CD4-positive, CD25-positive, alpha-beta regulatory T cell (primary cell): ENCODE measurements around the gene CSNK2B. TPM values are rescaled to one million over a fixed set of nuclear protein-coding genes. Genes with fewer than 3 reads are reported as not detected.
A peak's percentile ranks its signal among the peaks of the same experiment; 100 is the strongest.

ENCODE experiments used
- ATAC-seq, 2 donors: fragments of 150-1000 bp; cut with Tn5 transposase; one replicate each; pipeline ENCODE4 v1.10.0; 2021; ENCODE audit warnings: low read depth in 2 of 2, moderate number of reproducible peaks in 2 of 2, moderate library complexity in 1 of 2
- DNase-seq, 3 donors: peaks; one replicate each; pipeline versions ENCODE4 v3.0.0 to v3.0.0-alpha.2; 2012 to 2022; ENCODE audit warnings: mixed read lengths in 1 of 3
- H3K27ac ChIP-seq: one replicate; pipeline ENCODE4 v1.7.0; 2013; ENCODE audit warnings: mild to moderate bottlenecking, low read length; ENCODE audit not compliant: insufficient read depth, poor library complexity, severe bottlenecking
- H3K27me3 ChIP-seq: one replicate; pipeline ENCODE4 v1.7.0; 2013; ENCODE audit warnings: low read length; ENCODE audit not compliant: control insufficient read depth, insufficient read depth
- H3K36me3 ChIP-seq: one replicate; pipeline ENCODE4 v1.7.0; 2013; ENCODE audit warnings: mild to moderate bottlenecking, low read length, moderate library complexity; ENCODE audit not compliant: control insufficient read depth, insufficient read depth
- H3K4me1 ChIP-seq: 2 replicates; pipeline ENCODE4 v1.7.0; 2013; ENCODE audit warnings: mild to moderate bottlenecking, low read length; ENCODE audit not compliant: insufficient read depth, control insufficient read depth, poor library complexity, severe bottlenecking
- H3K4me3 ChIP-seq: one replicate; pipeline ENCODE4 v1.7.0; 2013; ENCODE audit warnings: low read depth, mild to moderate bottlenecking, low read length, moderate library complexity
- H3K9me3 ChIP-seq, 2 experiments: 1 replicate in 1 of 2; 2 replicates in 1 of 2; pipeline ENCODE4 v1.7.0; 2013; ENCODE audit warnings: low read length in 2 of 2, mild to moderate bottlenecking in 1 of 2, moderate library complexity in 1 of 2; ENCODE audit not compliant: control insufficient read depth in 2 of 2
- H3K27ac Mint-ChIP-seq, 3 donors: one replicate each; pipeline ENCODE4 v1.8.0; 2020 to 2022; ENCODE audit warnings: mild to moderate bottlenecking in 3 of 3, mixed read lengths in 3 of 3, moderate library complexity in 2 of 3
- H3K27me3 Mint-ChIP-seq: one replicate; pipeline ENCODE4 v1.8.0; 2022; ENCODE audit warnings: mild to moderate bottlenecking, mixed read lengths
- H3K36me3 Mint-ChIP-seq: one replicate; pipeline ENCODE4 v1.8.0; 2020; ENCODE audit warnings: mixed read lengths
- H3K4me1 Mint-ChIP-seq, 4 donors: one replicate each; pipeline ENCODE4 v1.8.0; 2020 to 2022; ENCODE audit warnings: mixed read lengths in 4 of 4, mild to moderate bottlenecking in 1 of 4
- H3K4me3 Mint-ChIP-seq, 4 donors: one replicate each; pipeline ENCODE4 v1.8.0; 2020 to 2022; ENCODE audit warnings: mild to moderate bottlenecking in 4 of 4, mixed read lengths in 4 of 4, moderate library complexity in 3 of 4
- H3K9me3 Mint-ChIP-seq, 7 donors: one replicate each; pipeline ENCODE4 v1.8.0; 2020 to 2022; ENCODE audit warnings: mixed read lengths in 7 of 7, mild to moderate bottlenecking in 3 of 7, moderate library complexity in 2 of 7
- polyA plus RNA-seq, 4 donors: library from polyadenylated mRNA; unstranded; fragments of 300-500 nt; fragmentation: Illumina TruSeq; gene quantifications; one replicate each; pipeline ENCODE4 v1.2.3, GENCODE V29; 2021
- total RNA-seq: library from RNA; stranded (reverse); gene quantifications from one replicate; pipeline ENCODE4 v1.2.3, GENCODE V29; 2022

The CSNK2B gene
- total and polyA plus RNA-seq, 5 donors from 2014 or later = 141 to 285 (median 240) TPM

GRCh38 chr6:31701666-31702404, 36.0 kb downstream of the CSNK2B start:
- Mint-ChIP-seq H3K9me3 (no peaks in the 10 kb centered on the region), H3K4me3 (peak overlapping the region; percentile 84 to 100 (median 98)), H3K27me3 (peaks cover 6% of the 10 kb centered on the region), H3K4me1 (peaks cover 5 to 57% (median 39%) of the 10 kb centered on the region in 4 donors), H3K27ac (peak overlapping the region; percentile 98 to 99 (median 98)), H3K36me3 (peaks cover 20% of the 10 kb centered on the region)
- DNase-seq (peak in 1 of 3 donors; percentile 20), ATAC-seq (no peak)
- Histone ChIP-seq H3K4me1 (peaks cover 32% of the 10 kb centered on the region), H3K27ac (peak overlapping the region; percentile 98), H3K4me3 (peak overlapping the region; percentile 93), H3K36me3 (peaks cover 14% of the 10 kb centered on the region), H3K27me3 (no peaks in the 10 kb centered on the region), H3K9me3 (no peaks in the 10 kb centered on the region)

GRCh38 chr6:31702405-31702818, 36.5 kb downstream of the CSNK2B start:
- peaks cover 13% of the 10 kb centered on the region for H3K36me3 ChIP-seq
- Mint-ChIP-seq H3K4me1 (peaks cover 5 to 52% (median 37%) of the 10 kb centered on the region in 4 donors), H3K4me3 (peak overlapping the region; percentile 84 to 100 (median 98)), H3K9me3 (no peaks in the 10 kb centered on the region), H3K27ac (peak overlapping the region; percentile 98 to 99 (median 98)), H3K27me3 (peaks cover 6% of the 10 kb centered on the region), H3K36me3 (peaks cover 14% of the 10 kb centered on the region)
- H3K9me3 ChIP-seq = no peaks in the 10 kb centered on the region
- DNase-seq = no peak
- H3K27me3 ChIP-seq = no peaks in the 10 kb centered on the region
- H3K4me3 ChIP-seq = peak overlapping the region; percentile 93
- peak overlapping the region; percentile 98 for H3K27ac ChIP-seq
- peaks cover 32% of the 10 kb centered on the region for H3K4me1 ChIP-seq
- no peak for ATAC-seq

DNA sequence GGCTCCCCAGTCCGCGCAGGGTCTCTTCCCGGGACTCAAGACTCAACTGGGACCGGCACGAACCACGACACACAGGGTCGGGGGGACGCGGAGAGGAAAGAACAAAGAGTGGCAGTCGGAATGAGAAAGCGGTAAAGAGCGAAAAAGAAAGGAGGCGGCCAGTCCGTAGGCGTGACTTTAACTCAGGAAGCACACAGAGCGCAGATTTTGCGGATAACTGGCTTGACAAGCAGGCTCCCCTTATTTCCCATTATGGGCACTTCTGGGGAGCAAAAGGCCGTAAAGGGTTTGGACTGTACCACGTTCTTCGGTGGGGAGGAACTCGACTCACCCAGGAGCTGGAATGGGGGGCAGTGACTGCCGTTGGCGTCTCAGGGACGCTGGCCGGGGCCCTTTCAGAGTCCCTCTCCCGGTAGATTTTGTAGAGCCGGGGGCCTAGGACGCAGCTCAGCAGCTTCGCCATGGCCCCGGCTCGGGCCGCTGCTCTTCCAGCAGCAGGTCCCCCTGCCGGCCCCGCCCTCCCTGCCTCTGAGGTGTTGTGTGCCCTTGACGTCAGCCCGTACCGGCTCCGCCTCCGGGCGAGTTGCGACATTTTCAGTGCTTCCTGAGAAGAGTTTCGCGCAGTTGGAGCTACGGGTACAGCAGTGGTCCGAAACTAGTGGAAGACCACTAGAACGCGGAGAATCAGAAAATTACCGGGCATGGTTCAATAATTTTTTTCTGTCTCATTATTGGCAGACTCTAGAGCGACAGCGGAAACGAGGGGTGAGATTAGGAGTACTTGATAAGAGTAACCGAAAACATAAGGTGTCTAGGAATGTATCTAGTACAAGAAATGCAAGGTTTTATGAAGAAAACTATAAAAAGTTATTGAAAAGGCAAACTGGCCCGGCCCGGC, 37.2 kb downstream of the CSNK2B start, which contains the start of gene ABHD16A:
TSS of gene ABHD16A (minus strand) at position 506 of the 898 bp plus-strand sequence. CDS start at position 463, 43 bp downstream.
- Histone ChIP-seq H3K4me3 (peak within 1 kb of the TSS; percentile 93), H3K9me3 (no peaks in the 10 kb centered on the region), H3K4me1 (peaks cover 32% of the 10 kb centered on the region), H3K27me3 (no peaks in the 10 kb centered on the region), H3K36me3 (peaks cover 10% of the 10 kb centered on the region), H3K27ac (peak within 1 kb of the TSS; percentile 98)
- H3K4me1 Mint-ChIP-seq = peaks cover under 1 to 45% (median 31%) of the 10 kb centered on the region in 4 donors
- DNase-seq (peak; percentile 95 to 99 (median 97)), ATAC-seq (peak; percentile 94 to 97)
- peak within 1 kb of the TSS; percentile 84 to 100 (median 98) for H3K4me3 Mint-ChIP-seq
- peak within 1 kb of the TSS; percentile 98 to 99 (median 98) for H3K27ac Mint-ChIP-seq
- peaks cover 7% of the 10 kb centered on the region for H3K36me3 Mint-ChIP-seq
- peaks cover 6% of the 10 kb centered on the region for H3K27me3 Mint-ChIP-seq
- H3K9me3 Mint-ChIP-seq = no peaks in the 10 kb centered on the region

DNA sequence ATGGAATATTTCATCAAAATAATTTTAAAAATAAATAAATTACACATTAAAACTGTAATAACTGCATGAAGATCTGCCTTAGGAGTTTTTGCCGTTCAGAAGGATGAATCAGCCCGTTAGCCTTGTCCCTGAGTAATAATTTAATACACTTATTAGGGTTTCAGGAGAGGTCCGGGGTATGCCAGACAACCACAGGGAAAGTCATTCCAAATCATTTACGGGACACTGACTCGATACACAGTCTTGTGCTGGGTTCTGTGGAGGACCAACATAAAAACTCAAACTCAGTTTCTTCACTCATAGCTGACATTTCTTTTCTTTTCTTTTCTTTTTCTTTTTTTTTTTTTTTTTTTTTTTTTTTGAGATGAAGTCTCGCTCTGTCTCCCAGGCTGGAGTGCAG, 40.1 kb downstream of the CSNK2B start:
- H3K9me3 Mint-ChIP-seq = no peaks in the 10 kb centered on the region
- H3K27me3 Mint-ChIP-seq = peaks cover 6% of the 10 kb centered on the region
- no peak for ATAC-seq
- peaks cover 0 to 35% (median 25%) of the 10 kb centered on the region in 4 donors for H3K4me1 Mint-ChIP-seq
- no peak overlapping the region for H3K27ac Mint-ChIP-seq
- peaks cover 32% of the 10 kb centered on the region for H3K4me1 ChIP-seq
- no peak overlapping the region for H3K27ac ChIP-seq
- H3K27me3 ChIP-seq = no peaks in the 10 kb centered on the region
- peaks cover 3% of the 10 kb centered on the region for H3K36me3 Mint-ChIP-seq
- no peak overlapping the region for H3K4me3 Mint-ChIP-seq
- DNase-seq = no peak
- H3K36me3 ChIP-seq = peaks cover 4% of the 10 kb centered on the region
- H3K4me3 ChIP-seq = no peak overlapping the region
- H3K9me3 ChIP-seq = no peaks in the 10 kb centered on the region

DNA sequence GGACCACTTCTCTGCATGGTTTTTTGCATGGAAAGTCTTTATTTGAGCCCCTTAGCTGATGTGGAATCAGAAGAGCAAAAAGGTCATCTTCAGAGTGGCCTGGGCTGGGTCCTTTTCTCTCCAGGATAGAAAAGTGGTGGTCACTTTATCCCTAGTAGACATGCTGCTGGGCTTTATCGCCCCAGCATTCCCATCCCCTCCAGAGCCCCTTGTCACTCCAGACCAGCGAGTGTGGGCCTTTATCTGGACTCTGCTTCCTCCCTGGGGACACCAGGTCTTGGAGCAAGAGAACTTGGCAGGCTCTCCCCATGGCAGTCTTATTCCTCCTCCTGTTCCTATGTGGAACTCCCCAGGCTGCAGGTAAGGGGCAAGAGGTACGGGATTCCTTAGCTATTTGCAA, 40.7 kb downstream of the CSNK2B start, which contains the start of gene LY6G6F:
TSS of gene LY6G6F (plus strand) at position 268 of the 400 bp plus-strand sequence. CDS start at position 309, 41 bp downstream.
- Mint-ChIP-seq H3K27me3 (peaks cover 6% of the 10 kb centered on the region), H3K4me1 (peaks cover 0 to 33% (median 24%) of the 10 kb centered on the region in 4 donors), H3K27ac (peak within 1 kb of the TSS in 1 of 3 donors; percentile 36), H3K4me3 (peak within 1 kb of the TSS in 1 of 4 donors; percentile 32), H3K36me3 (no peaks in the 10 kb centered on the region), H3K9me3 (no peaks in the 10 kb centered on the region)
- Histone ChIP-seq H3K27me3 (no peaks in the 10 kb centered on the region), H3K27ac (no peak within 1 kb of the TSS), H3K9me3 (no peaks in the 10 kb centered on the region), H3K36me3 (no peaks in the 10 kb centered on the region), H3K4me1 (peaks cover 31% of the 10 kb centered on the region), H3K4me3 (no peak within 1 kb of the TSS)
- no peak for DNase-seq
- no peak for ATAC-seq

DNA sequence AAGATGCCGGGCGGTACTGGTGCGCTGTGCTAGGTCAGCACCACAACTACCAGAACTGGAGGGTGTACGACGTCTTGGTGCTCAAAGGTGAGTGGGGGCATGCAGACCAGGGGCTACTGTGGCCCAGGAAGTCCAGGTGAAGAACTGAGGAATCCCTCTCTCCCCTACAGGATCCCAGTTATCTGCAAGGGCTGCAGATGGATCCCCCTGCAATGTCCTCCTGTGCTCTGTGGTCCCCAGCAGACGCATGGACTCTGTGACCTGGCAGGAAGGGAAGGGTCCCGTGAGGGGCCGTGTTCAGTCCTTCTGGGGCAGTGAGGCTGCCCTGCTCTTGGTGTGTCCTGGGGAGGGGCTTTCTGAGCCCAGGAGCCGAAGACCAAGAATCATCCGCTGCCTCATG, 41.8 kb downstream of the CSNK2B start:
- Mint-ChIP-seq H3K9me3 (no peaks in the 10 kb centered on the region), H3K4me3 (no peak overlapping the region), H3K4me1 (peaks cover 0 to 29% (median 15%) of the 10 kb centered on the region in 4 donors), H3K27ac (no peak overlapping the region), H3K36me3 (no peaks in the 10 kb centered on the region), H3K27me3 (peaks cover 6% of the 10 kb centered on the region)
- DNase-seq (no peak), ATAC-seq (no peak)
- no peak overlapping the region for H3K27ac ChIP-seq
- no peaks in the 10 kb centered on the region for H3K36me3 ChIP-seq
- no peaks in the 10 kb centered on the region for H3K9me3 ChIP-seq
- peaks cover 20% of the 10 kb centered on the region for H3K4me1 ChIP-seq
- H3K27me3 ChIP-seq = no peaks in the 10 kb centered on the region
- no peak overlapping the region for H3K4me3 ChIP-seq

- H3K36me3 Mint-ChIP-seq = no peaks in the 10 kb centered on the region
- no peaks in the 10 kb centered on the region for H3K36me3 ChIP-seq
- no peak overlapping the region for H3K27ac ChIP-seq
- H3K27me3 ChIP-seq = no peaks in the 10 kb centered on the region
- no peak overlapping the region for H3K4me3 Mint-ChIP-seq
- DNase-seq (no peak), ATAC-seq (no peak)
- H3K27ac Mint-ChIP-seq = no peak overlapping the region
- peaks cover 19% of the 10 kb centered on the region for H3K4me1 ChIP-seq
- peaks cover 5% of the 10 kb centered on the region for H3K27me3 Mint-ChIP-seq
- H3K9me3 Mint-ChIP-seq = no peaks in the 10 kb centered on the region
- H3K9me3 ChIP-seq = no peaks in the 10 kb centered on the region
- H3K4me3 ChIP-seq = no peak overlapping the region
- H3K4me1 Mint-ChIP-seq = peaks cover 0 to 26% (median 13%) of the 10 kb centered on the region in 4 donors
Measured at GRCh38 chr6:31708224-31708623, 42.3 kb downstream of the CSNK2B start.
